Caco-2 (cell line): ENCODE measurements around the gene TMC1. TPM values are rescaled to one million over a fixed set of nuclear protein-coding genes. Genes with fewer than 3 reads are reported as not detected.

Experiments used
- BruUV-seq: library from RNA; stranded (reverse); fragments of 400-500 nt; replicated peaks from 2 replicates; lab custom pipeline; 2021; lab: Mats Ljungman, UMichigan
- CTCF ChIA-PET: fragments of 300-600 bp; sonication (Branson Sonifier 250); formaldehyde crosslinking; loops from one replicate; lab custom pipeline; 2022; ENCODE audit warnings: antibody characterized with exemption; lab: Charles Lee
- POLR2A ChIA-PET: fragments of 300-600 bp; sonication (Branson Sonifier 250); formaldehyde crosslinking; loops from one replicate; lab custom pipeline; 2022; ENCODE audit warnings: antibody characterized with exemption; lab: Charles Lee
- DNase-seq, 2 experiments: peaks; one replicate each; pipeline versions ENCODE4 v3.0.0 to v3.0.0-alpha.2; 2020 to 2022
- H3K27me3 ChIP-seq: replicated peaks from 2 replicates; pipeline ENCODE4 v1.6.0; 2011; ENCODE audit warnings: low read length; ENCODE audit not compliant: control insufficient read depth, insufficient read depth
- H3K36me3 ChIP-seq: 2 replicates; pipeline ENCODE4 v1.5.1; 2011; ENCODE audit warnings: low read length; ENCODE audit not compliant: control insufficient read depth, insufficient read depth
- H3K4me1 ChIP-seq: fragments of 250-450 bp; sonication (Bioruptor Pico); 2 replicates; pipeline ENCODE4 v1.5.1; 2020; ENCODE audit warnings: mild to moderate bottlenecking
- H3K4me3 ChIP-seq: 2 replicates; pipeline ENCODE4 v1.5.1; 2011; ENCODE audit warnings: low read depth, mild to moderate bottlenecking, control low read depth, low read length
- H3K9me3 ChIP-seq: fragments of 250-450 bp; sonication (Bioruptor Pico); 2 replicates; pipeline ENCODE4 v1.5.1; 2020; ENCODE audit warnings: mild to moderate bottlenecking, moderate library complexity
- H3K27ac Mint-ChIP-seq: one replicate; pipeline ENCODE4 v1.8.0; 2022; ENCODE audit warnings: mixed read lengths; ENCODE audit not compliant: unreplicated experiment
- H3K27me3 Mint-ChIP-seq: one replicate; pipeline ENCODE4 v1.8.0; 2022; ENCODE audit warnings: mixed read lengths; ENCODE audit not compliant: insufficient read depth, unreplicated experiment
- H3K36me3 Mint-ChIP-seq: one replicate; pipeline ENCODE4 v1.8.0; 2022; ENCODE audit warnings: mild to moderate bottlenecking, mixed read lengths; ENCODE audit not compliant: insufficient read depth, unreplicated experiment
- H3K4me1 Mint-ChIP-seq: one replicate; pipeline ENCODE4 v1.8.0; 2022; ENCODE audit warnings: low read depth, mixed read lengths; ENCODE audit not compliant: unreplicated experiment
- H3K4me3 Mint-ChIP-seq: one replicate; pipeline ENCODE4 v1.8.0; 2022; ENCODE audit warnings: mild to moderate bottlenecking, moderate library complexity, mixed read lengths; ENCODE audit not compliant: unreplicated experiment
- H3K9me3 Mint-ChIP-seq: one replicate; pipeline ENCODE4 v1.8.0; 2022; ENCODE audit warnings: mixed read lengths; ENCODE audit not compliant: unreplicated experiment
- CTCF ChIP-seq, 2 experiments: fragments of 200-600 bp in 1 of 2; IDR thresholded peaks; 1 replicate in 1 of 2; 2 replicates in 1 of 2; pipeline versions ENCODE4 v1.5.1 to v1.8.0; 2011 to 2022; ENCODE audit warnings: antibody characterized with exemption in 1 of 2, control low read depth in 1 of 2, inconsistent platforms in 1 of 2, low read depth in 1 of 2, low read length in 1 of 2, mild to moderate bottlenecking in 1 of 2, moderate library complexity in 1 of 2; ENCODE audit not compliant: insufficient read depth in 1 of 2, severe bottlenecking in 1 of 2, unreplicated experiment in 1 of 2
- intact Hi-C: fragments of 100-400 bp; cut with micrococcal nuclease; formaldehyde crosslinking; loops from one replicate; pipeline ENCODE4 v1.10.0; 2022; ENCODE audit not compliant: unreplicated experiment
- total RNA-seq: library from RNA; stranded (reverse); gene quantifications from 2 replicates; pipeline ENCODE4 v1.2.3, GENCODE V29; 2022

The TMC1 gene
- total RNA-seq, 1 experiment from 2014 or later, result not detected

GRCh38 chr9:72753266-72753893, 232.0 kb downstream of the TMC1 start:
- no peaks in the 10 kb centered on the region for H3K4me1 Mint-ChIP-seq
- DNase-seq, result no peak
- ChIA-PET POLR2A (no interaction called here), CTCF (no interaction called here)
- intact Hi-C loops, result no loop called here
- no peaks in the 10 kb centered on the region for H3K36me3 ChIP-seq
- no peak for TF ChIP-seq CTCF (IDR thresholded peaks at IDR 0.05; ENCODE audit: insufficient read depth in 1 of 2, low read depth in 1 of 2, low read length in 1 of 2, severe bottlenecking in 1 of 2, unreplicated experiment in 1 of 2)
- H3K9me3 ChIP-seq, result no peaks in the 10 kb centered on the region
- no peak overlapping the region for H3K4me3 ChIP-seq
- BruUV-seq, result no TSS peak
- H3K36me3 Mint-ChIP-seq, result no peaks in the 10 kb centered on the region
- H3K27ac Mint-ChIP-seq, result no peak overlapping the region
- no peak overlapping the region for H3K4me3 Mint-ChIP-seq
- H3K4me1 ChIP-seq, result no peaks in the 10 kb centered on the region
- no peaks in the 10 kb centered on the region for H3K27me3 ChIP-seq
- H3K9me3 Mint-ChIP-seq, result no peaks in the 10 kb centered on the region
- peaks cover 5% of the 10 kb centered on the region for H3K27me3 Mint-ChIP-seq

GRCh38 chr9:72755836-72756235, 234.4 kb downstream of the TMC1 start:
- H3K4me1 ChIP-seq, result no peaks in the 10 kb centered on the region
- no peak overlapping the region for H3K4me3 Mint-ChIP-seq
- no peaks in the 10 kb centered on the region for H3K36me3 Mint-ChIP-seq
- no peaks in the 10 kb centered on the region for H3K9me3 Mint-ChIP-seq
- no peak overlapping the region for H3K4me3 ChIP-seq
- CTCF ChIA-PET, result no interaction called here
- H3K4me1 Mint-ChIP-seq, result no peaks in the 10 kb centered on the region
- no TSS peak for BruUV-seq
- POLR2A ChIA-PET, result no interaction called here
- peaks cover 2% of the 10 kb centered on the region for H3K27me3 Mint-ChIP-seq
- no peaks in the 10 kb centered on the region for H3K9me3 ChIP-seq
- H3K27me3 ChIP-seq, result no peaks in the 10 kb centered on the region
- H3K36me3 ChIP-seq, result no peaks in the 10 kb centered on the region
- DNase-seq, result no peak
- no peak overlapping the region for H3K27ac Mint-ChIP-seq
- no peak for TF ChIP-seq CTCF (IDR thresholded peaks at IDR 0.05; ENCODE audit: insufficient read depth in 1 of 2, low read depth in 1 of 2, low read length in 1 of 2, severe bottlenecking in 1 of 2, unreplicated experiment in 1 of 2)
- intact Hi-C loops, result no loop called here

- ChIA-PET POLR2A (no interaction called here), CTCF (no interaction called here)
- Histone ChIP-seq H3K27me3 (no peaks in the 10 kb centered on the region), H3K4me1 (no peaks in the 10 kb centered on the region), H3K9me3 (no peaks in the 10 kb centered on the region), H3K36me3 (no peaks in the 10 kb centered on the region), H3K4me3 (no peak overlapping the region)
- H3K27ac Mint-ChIP-seq, result no peak overlapping the region
- peaks cover 4% of the 10 kb centered on the region for H3K27me3 Mint-ChIP-seq
- no peaks in the 10 kb centered on the region for H3K9me3 Mint-ChIP-seq
- DNase-seq, result no peak
- no peaks in the 10 kb centered on the region for H3K36me3 Mint-ChIP-seq
- H3K4me3 Mint-ChIP-seq, result no peak overlapping the region
- no peaks in the 10 kb centered on the region for H3K4me1 Mint-ChIP-seq
- BruUV-seq, result no TSS peak
- intact Hi-C loops, result no loop called here
- TF ChIP-seq CTCF (IDR thresholded peaks at IDR 0.05; ENCODE audit: insufficient read depth in 1 of 2, low read depth in 1 of 2, low read length in 1 of 2, severe bottlenecking in 1 of 2, unreplicated experiment in 1 of 2), result no peak
Measured at GRCh38 chr9:72758944-72759343, 237.5 kb downstream of the TMC1 start.
